Retina (tissue), 1 donor: ENCODE data around the gene KCTD17.

Experiments
- DNase-seq: peaks from one replicate; pipeline ENCODE4 v3.0.0-alpha.2; 2016

KCTD17 gene

GRCh38 chr22:37080438-37080837 lies 28.9 kb downstream of the KCTD17 start:
- no peak for DNase-seq

DNA sequence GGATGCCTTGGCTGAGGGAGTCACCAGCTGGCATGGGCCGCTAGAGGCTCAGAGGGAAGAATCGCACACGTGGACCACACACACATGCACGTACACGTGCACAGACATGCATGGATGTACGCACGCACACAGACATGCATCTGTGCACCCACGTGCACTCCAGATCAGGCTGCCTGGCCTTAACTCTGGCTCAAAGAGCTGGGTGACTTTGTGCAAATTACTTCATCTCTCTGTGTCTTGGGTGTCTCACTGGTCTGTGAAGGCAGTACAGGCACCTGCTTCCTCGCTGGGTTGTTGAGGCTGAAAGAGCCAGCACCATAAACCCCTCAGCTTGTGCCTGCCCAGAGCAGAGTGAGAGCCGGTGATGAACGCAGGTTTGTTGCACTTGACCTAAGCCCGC lies 29.3 kb downstream of the KCTD17 start:
- DNase-seq, result no peak

GRCh38 chr22:37082251-37082873 lies 30.8 kb downstream of the KCTD17 start:
- no peak for DNase-seq

- DNase-seq, result no peak
Measured at GRCh38 chr22:37083914-37084313, 32.4 kb downstream of the KCTD17 start.

DNA sequence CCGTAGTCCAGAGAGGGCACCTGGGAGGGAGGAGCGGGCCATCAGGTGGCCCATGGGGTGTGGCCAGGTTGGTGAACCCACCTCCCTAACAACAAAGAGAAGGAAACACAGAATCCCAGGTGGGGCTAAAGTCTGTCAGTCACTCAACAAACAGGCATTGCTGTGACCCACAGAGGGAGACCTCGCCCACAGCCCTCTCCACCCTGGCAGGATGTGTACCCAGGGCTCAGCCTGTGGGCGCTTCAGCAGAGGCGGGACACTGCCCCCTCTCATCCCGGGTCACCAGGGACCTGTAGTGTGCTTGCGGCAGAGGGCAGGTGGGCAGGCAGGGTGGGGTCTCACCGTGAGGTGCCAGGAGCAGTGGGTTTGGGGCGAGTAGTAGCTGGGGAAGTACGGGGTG lies 32.8 kb downstream of the KCTD17 start:
- no peak for DNase-seq

- no peak for DNase-seq
Measured at GRCh38 chr22:37086184-37086583, 34.6 kb downstream of the KCTD17 start.

DNA sequence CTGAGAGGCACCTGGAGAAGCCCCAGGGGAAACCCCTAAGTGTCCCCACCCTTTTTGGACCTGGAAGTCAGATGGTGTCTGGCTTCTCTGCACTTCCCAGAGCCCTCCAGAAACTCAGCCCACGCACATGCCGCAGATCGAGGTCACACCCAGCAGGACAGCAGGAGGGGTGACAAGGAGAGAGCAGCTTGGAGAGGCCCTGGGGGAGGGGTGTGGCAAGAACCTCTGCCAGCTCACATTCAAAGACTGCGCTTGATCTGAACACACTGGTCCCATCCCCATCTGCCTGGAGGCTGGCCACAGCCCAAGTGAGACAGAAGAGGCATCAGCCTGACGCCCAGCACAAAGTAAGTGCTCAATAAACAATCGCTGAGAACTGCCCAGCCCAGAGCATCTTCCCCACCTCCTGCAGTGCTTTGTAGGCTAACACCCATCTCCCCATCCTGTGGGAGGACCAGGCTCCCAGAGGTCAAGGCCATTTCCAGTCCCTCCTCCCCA lies 36.6 kb downstream of the KCTD17 start:
- DNase-seq, result no peak

- no peak for DNase-seq
Measured at GRCh38 chr22:37088750-37089408, 37.3 kb downstream of the KCTD17 start.

DNA sequence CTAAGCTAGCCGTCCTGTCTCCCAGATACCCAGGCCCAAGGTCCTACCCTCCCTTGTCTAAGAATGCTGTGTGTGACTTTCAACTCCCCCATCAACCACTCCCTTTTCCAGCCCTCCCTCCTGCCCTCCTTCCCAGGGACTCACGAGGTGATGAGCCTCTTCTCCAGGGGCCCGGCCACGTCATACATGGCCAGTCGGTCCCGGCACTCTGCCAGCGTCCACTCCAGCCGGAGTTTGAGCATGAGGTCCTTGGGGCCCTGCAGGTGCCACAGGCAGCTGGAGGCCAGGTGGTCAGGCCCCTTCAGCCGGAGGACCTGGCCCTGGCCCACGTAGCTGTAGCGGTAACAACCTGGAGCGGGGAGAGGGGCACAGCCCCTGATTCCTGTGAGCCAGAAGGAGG lies 37.9 kb downstream of the KCTD17 start:
- DNase-seq, result no peak

GRCh38 chr22:37090920-37091695 lies 39.6 kb downstream of the KCTD17 start:
- no peak for DNase-seq

DNA sequence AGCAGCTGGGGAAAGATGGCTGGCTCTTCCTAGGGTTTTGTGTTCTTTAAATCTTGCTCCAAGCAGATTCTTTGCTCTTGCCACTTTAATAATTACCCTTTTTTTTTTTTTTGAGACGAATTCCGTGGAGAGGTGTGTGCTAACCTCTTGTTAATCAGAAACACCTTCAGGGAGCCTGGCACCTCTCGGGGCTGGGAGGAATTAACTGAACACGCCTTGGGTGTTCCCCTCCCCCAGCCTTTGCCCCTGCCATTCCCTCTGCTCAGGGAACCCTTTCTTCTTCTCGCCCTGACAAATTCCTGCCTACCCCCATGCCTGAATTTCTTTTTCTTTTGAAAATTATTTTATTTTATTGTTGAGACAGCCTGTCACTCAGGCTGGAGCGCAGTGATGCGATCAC lies 40.5 kb downstream of the KCTD17 start:
- no peak for DNase-seq

DNA sequence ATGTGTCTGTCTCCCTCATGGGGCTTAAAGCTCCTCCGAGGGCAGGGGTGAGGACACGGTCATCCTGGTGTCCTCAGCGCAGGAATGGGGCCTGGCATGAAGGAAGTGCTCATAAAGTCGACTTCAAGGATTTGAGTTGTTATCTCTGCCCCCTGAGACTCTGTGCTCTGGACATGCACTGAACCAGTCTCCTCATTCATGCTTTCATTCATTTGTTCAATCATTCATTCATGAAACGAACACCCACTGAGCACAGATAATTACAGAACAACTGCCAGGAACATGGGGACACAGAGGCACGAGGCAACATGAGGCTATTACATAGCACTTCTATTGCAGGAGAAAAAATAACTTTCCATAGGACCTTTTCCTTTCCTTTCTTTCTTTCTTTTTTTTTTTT lies 41.5 kb downstream of the KCTD17 start:
- no peak for DNase-seq

DNA sequence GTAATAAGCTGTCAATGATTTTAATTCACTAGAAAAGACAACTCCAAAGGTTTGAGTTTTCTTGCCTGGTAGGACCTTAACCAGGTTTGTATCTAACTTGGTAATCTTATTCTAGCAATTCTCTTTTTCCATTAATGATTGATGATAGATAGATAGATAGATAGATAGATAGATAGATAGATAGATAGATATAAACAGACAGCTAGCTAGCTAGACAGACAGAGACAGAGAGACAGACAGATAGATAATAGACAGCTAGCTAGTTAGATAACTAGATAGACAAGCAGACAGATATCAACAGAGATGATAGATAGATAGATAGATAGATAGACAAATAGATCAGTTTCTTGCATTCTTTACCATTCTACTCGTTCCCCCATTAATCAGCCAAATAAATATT lies 42.7 kb downstream of the KCTD17 start:
- DNase-seq, result no peak

GRCh38 chr22:37095113-37095512 lies 43.6 kb downstream of the KCTD17 start:
- DNase-seq, result no peak

GRCh38 chr22:37097346-37097745 lies 45.8 kb downstream of the KCTD17 start:
- no peak for DNase-seq

- DNase-seq, result no peak
Measured at GRCh38 chr22:37098976-37099591, 47.5 kb downstream of the KCTD17 start.

DNA sequence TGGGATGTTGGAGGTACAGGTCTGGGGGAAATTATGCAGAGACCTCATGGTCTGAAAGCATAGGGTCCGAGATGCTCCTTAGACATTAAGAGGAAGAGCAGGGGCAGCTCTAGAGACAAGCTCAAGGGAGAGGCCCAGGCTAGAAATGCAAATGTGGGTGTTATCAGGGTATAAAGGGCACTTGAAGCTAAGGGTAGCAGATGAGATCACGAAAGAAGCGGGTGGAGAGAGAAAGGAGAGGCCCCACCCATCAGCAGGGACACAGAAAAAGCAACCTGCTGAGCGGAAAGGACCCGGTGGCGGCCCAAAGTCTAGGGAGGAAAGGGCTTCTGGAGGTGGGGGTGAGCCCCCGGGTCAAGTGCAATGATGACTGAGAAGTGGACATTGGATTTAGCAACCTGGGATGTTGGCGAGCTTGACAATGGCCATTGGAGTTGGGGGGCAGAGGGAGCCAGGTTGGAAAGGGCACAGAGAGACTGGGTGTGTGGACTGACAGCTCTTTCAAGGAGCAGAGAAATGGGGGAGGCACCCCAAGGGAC lies 49.1 kb downstream of the KCTD17 start:
- DNase-seq, result no peak

DNA sequence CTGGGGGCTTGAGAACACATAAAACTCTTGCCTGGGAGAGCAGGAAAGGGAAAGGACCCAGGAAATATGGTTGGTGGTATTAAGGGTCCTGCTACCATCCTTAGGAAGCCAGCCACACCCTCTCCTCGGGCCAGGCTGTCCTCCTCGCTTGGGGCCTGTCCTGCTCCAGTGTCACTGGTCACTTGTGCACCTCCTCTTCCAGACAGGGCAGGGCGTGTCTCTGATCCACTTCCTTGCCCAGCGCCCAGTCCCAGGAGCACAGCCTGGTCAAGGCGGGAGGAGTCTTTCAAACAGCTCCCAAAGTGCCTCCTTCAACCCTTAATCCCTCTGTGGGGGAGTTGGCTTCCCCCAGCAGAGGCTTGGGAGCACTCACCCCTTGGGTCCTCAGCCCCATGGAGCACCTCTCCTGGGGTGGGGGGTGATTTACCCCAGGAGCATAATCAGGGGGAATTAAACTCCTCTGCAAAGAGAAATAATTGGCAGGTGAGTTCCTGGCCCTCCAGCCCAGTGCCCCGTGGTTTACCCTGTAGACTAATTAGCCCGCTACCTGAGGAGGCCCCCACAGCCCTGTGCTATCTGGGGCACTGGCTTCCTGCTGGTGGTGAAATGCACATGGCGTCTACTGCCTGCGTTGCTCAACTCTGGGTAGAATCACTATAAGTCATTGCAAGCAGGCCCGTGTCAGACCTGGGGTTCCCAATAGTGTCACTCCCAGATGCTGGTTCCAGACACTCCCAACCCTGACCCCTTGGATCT lies 49.9 kb downstream of the KCTD17 start:
- DNase-seq, result no peak

GRCh38 chr22:37103151-37103550 lies 51.6 kb downstream of the KCTD17 start:
- no peak for DNase-seq

GRCh38 chr22:37103656-37104452 lies 52.3 kb downstream of the KCTD17 start:
- no peak for DNase-seq

GRCh38 chr22:37105154-37105553 lies 53.6 kb downstream of the KCTD17 start:
- no peak for DNase-seq

DNA sequence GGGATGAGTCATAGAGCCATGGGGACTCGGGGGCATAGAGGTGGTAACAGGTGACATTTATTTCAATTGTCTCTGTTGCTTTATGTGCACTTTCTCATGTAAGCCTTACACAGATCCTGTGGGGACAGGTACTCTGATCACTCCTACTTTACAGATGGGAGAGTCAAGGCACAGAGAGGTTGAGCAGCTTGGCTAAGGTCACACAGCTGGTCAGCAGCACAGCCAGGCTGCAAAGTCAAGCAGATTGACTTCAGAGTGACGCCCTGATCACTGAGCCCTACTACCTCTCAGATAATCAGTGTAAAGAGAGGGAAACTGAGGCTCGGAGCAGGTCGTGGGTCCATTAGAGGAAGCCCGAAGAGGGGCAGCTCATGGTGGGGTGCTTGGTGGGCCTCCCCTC lies 54.4 kb downstream of the KCTD17 start:
- DNase-seq, result no peak
